Liver (tissue), 3 donors: Measurements from ENCODE around the gene MRPS9.

Experiments
- CTCF ChIP-seq: fragments of 150-350 bp; IDR thresholded peaks from 2 replicates; pipeline ENCODE4 v1.5.1; 2017; ENCODE audit warnings: improper control_type of control experiment, low read depth, low read length; ENCODE audit not compliant: missing input control
- HNF4A ChIP-seq, 2 donors: conservative IDR thresholded peaks; 2 replicates each; pipeline ENCODE4 v1.6.1; 2016; ENCODE audit warnings: antibody characterized with exemption in 2 of 2, mild to moderate bottlenecking in 2 of 2
- MAX ChIP-seq: IDR thresholded peaks from 2 replicates; pipeline ENCODE4 v1.6.1; 2016; ENCODE audit warnings: antibody characterized with exemption
- RAD21 ChIP-seq, 2 donors: IDR thresholded peaks; 2 replicates each; pipeline ENCODE4 v1.6.1; 2016; ENCODE audit warnings: antibody characterized with exemption in 2 of 2, mild to moderate bottlenecking in 2 of 2
- REST ChIP-seq: IDR thresholded peaks from 2 replicates; pipeline ENCODE4 v1.6.1; 2016; ENCODE audit warnings: antibody characterized with exemption, mild to moderate bottlenecking
- SP1 ChIP-seq: IDR thresholded peaks from 2 replicates; pipeline ENCODE4 v1.6.1; 2018; ENCODE audit warnings: antibody characterized with exemption, mild to moderate bottlenecking
- YY1 ChIP-seq: IDR thresholded peaks from 2 replicates; pipeline ENCODE4 v1.6.1; 2016; ENCODE audit warnings: antibody characterized with exemption, mild to moderate bottlenecking
- donor health status: healthy.
- donor health status: healthy.

GRCh38 chr2:105080461-105080860 is 42.6 kb downstream of the MRPS9 start:
- no peak for TF ChIP-seq CTCF
- TF ChIP-seq REST, result no peak
- TF ChIP-seq MAX, result no peak
- no peak for TF ChIP-seq RAD21 (IDR thresholded peaks at IDR 0.05)
- TF ChIP-seq HNF4A (conservative IDR thresholded peaks at IDR 0.05), result no peak
- TF ChIP-seq SP1, result no peak
- TF ChIP-seq YY1, result no peak
